Hepatocyte (in vitro differentiated cells): Measurements from ENCODE around the gene GPRASP3. TPM values are rescaled to one million over a fixed set of nuclear protein-coding genes. Genes with fewer than 3 reads are reported as not detected.
A peak's percentile ranks its signal among the peaks of the same experiment; 100 is the strongest.
"Not testable (repeated sequence)": the region's sequence is repeated elsewhere in the genome, so short reads cannot be mapped to it uniquely, and the experiment has no call there.

Source experiments
- DNase-seq: peaks from one replicate; pipeline ENCODE4 v3.0.0-alpha.2; 2016; ENCODE audit warnings: low spot score
- H2AFZ ChIP-seq: fragments of 200-600 bp; sonication (generic); 2 replicates; pipeline ENCODE4 v1.6.0; 2016; ENCODE audit warnings: antibody characterized with exemption, mild to moderate bottlenecking
- H3K27ac ChIP-seq: fragments of 200-600 bp; sonication (generic); 2 replicates; pipeline ENCODE4 v1.5.1; 2016; ENCODE audit warnings: mild to moderate bottlenecking
- H3K27me3 ChIP-seq: fragments of 200-600 bp; sonication (generic); 2 replicates; pipeline ENCODE4 v1.6.1; 2016
- H3K36me3 ChIP-seq: fragments of 200-600 bp; sonication (generic); replicated peaks from 2 replicates; pipeline ENCODE4 v1.5.1; 2016; ENCODE audit warnings: low read depth; ENCODE audit not compliant: insufficient read depth
- H3K4me1 ChIP-seq: fragments of 200-600 bp; sonication (generic); 2 replicates; pipeline ENCODE4 v1.5.1; 2016; ENCODE audit warnings: mild to moderate bottlenecking, moderate library complexity; ENCODE audit not compliant: insufficient read depth
- H3K4me2 ChIP-seq: fragments of 200-600 bp; sonication (generic); 2 replicates; pipeline ENCODE4 v1.6.0; 2016
- H3K4me3 ChIP-seq: fragments of 200-600 bp; sonication (generic); 2 replicates; pipeline ENCODE4 v1.5.1; 2016; ENCODE audit warnings: mild to moderate bottlenecking
- H3K79me2 ChIP-seq: fragments of 200-600 bp; sonication (generic); 2 replicates; pipeline ENCODE4 v1.6.0; 2017; ENCODE audit warnings: mild to moderate bottlenecking
- H3K9me2 ChIP-seq: fragments of 200-600 bp; sonication (generic); replicated peaks from 2 replicates; pipeline ENCODE4 v1.6.0; 2017; ENCODE audit warnings: mild to moderate bottlenecking; ENCODE audit not compliant: insufficient read depth
- H3K9me3 ChIP-seq: fragments of 200-600 bp; sonication (generic); 2 replicates; pipeline ENCODE4 v1.5.1; 2016; ENCODE audit warnings: low read depth, mild to moderate bottlenecking
- H4K20me1 ChIP-seq: fragments of 200-600 bp; sonication (generic); 2 replicates; pipeline ENCODE4 v1.6.0; 2016; ENCODE audit warnings: mild to moderate bottlenecking; ENCODE audit not compliant: insufficient read depth, poor library complexity, severe bottlenecking
- CTCF ChIP-seq: fragments of 200-600 bp; sonication (generic); IDR thresholded peaks from 2 replicates; pipeline ENCODE4 v1.5.1; 2016; ENCODE audit warnings: antibody characterized with exemption, mild to moderate bottlenecking; ENCODE audit not compliant: poor library complexity
- EZH2 ChIP-seq: fragments of 200-600 bp; sonication (generic); IDR thresholded peaks from 2 replicates; pipeline ENCODE4 v1.6.1; 2016; ENCODE audit warnings: antibody characterized with exemption, mild to moderate bottlenecking, borderline replicate concordance
- EZH2phosphoT487 ChIP-seq: fragments of 200-600 bp; sonication (generic); IDR thresholded peaks from one replicate; pipeline ENCODE4 v1.6.1; 2018; ENCODE audit warnings: antibody characterized with exemption, mild to moderate bottlenecking, low read depth, moderate library complexity; ENCODE audit not compliant: unreplicated experiment, severe bottlenecking
- WGBS: methylation state at CpG from one replicate; pipeline ENCODE4 v1.1.6; 2016; ENCODE audit warnings: low lambda C conversion rate; ENCODE audit errors: missing lambda C conversion rate; 5-methylcytosine and 5-hydroxymethylcytosine counted together
- polyA plus RNA-seq: library from polyadenylated mRNA; unstranded; fragments of >200 nt; fragmentation: Nextera tagmentation; extraction: Ambion mirVana; gene quantifications from 2 replicates; pipeline ENCODE4 v1.2.1, GENCODE V29; 2016
- total RNA-seq: library from RNA; depleted of rRNA; stranded (reverse); fragments of >200 nt; gene quantifications from 2 replicates; pipeline ENCODE4 v1.2.3, GENCODE V29; 2014

The GPRASP3 gene
- total RNA-seq (5.9 and 7.5 TPM in 2 replicates), polyA plus RNA-seq (1.8 and 3.0 TPM in 2 replicates)

GRCh38 chrX:102720237-102721168 lies at the start of gene GPRASP3:
TSS of gene GPRASP3 (plus strand) at chrX:102720743. CDS start at chrX:102748996, 28,253 bp downstream.
- Histone ChIP-seq H3K36me3 (no peaks in the 10 kb centered on the region), H3K27ac (peak within 1 kb of the TSS; percentile 64), H3K27me3 (no peaks in the 10 kb centered on the region), H4K20me1 (no peaks in the 10 kb centered on the region), H3K79me2 (no peaks in the 10 kb centered on the region), H2AFZ (peak within 1 kb of the TSS; percentile 60), H3K9me2 (no peaks in the 10 kb centered on the region), H3K4me2 (peak within 1 kb of the TSS; percentile 79), H3K4me1 (no peaks in the 10 kb centered on the region), H3K9me3 (no peaks in the 10 kb centered on the region), H3K4me3 (peak within 1 kb of the TSS; percentile 29)
- DNase-seq, result peak; percentile 75
- WGBS, result 63% methylated on average over 31 of the region's 31 CpGs
- TF ChIP-seq CTCF, result no peak
- TF ChIP-seq EZH2phosphoT487, result no peak
- TF ChIP-seq EZH2, result no peak

GRCh38 chrX:102672856-102673255 lies 47.7 kb upstream of the GPRASP3 start:
- Histone ChIP-seq H3K4me3 (no peak overlapping the region), H3K79me2 (peaks cover 9% of the 10 kb centered on the region), H3K27ac (no peak overlapping the region), H3K36me3 (no peaks in the 10 kb centered on the region), H3K27me3 (no peaks in the 10 kb centered on the region), H3K9me3 (no peaks in the 10 kb centered on the region), H3K4me2 (no peak overlapping the region), H4K20me1 (no peaks in the 10 kb centered on the region), H3K4me1 (no peaks in the 10 kb centered on the region), H3K9me2 (no peaks in the 10 kb centered on the region), H2AFZ (no peak overlapping the region)
- no peak for DNase-seq
- WGBS, result 33% methylated on average over 3 of the region's 3 CpGs
- TF ChIP-seq CTCF (no peak), EZH2phosphoT487 (no peak), EZH2 (no peak)

- H3K4me2 ChIP-seq, H3K27ac ChIP-seq, H3K36me3 ChIP-seq, DNase-seq, H3K4me1 ChIP-seq, H3K9me2 ChIP-seq, H2AFZ ChIP-seq, H3K27me3 ChIP-seq, H3K4me3 ChIP-seq, H3K9me3 ChIP-seq, H3K79me2 ChIP-seq, H4K20me1 ChIP-seq: not testable (repeated sequence)
- 43% methylated on average over 1 of the region's 1 CpG for WGBS
These were observed 43.1 kb upstream of the GPRASP3 start for GRCh38 chrX:102677479-102677878.

GRCh38 chrX:102684772-102685520 lies 35.6 kb upstream of the GPRASP3 start:
- Histone ChIP-seq H3K4me1 (no peaks in the 10 kb centered on the region), H3K4me2 (no peak overlapping the region), H4K20me1 (no peaks in the 10 kb centered on the region), H3K9me2 (no peaks in the 10 kb centered on the region), H3K9me3 (peaks cover 10% of the 10 kb centered on the region), H3K36me3 (no peaks in the 10 kb centered on the region), H3K27me3 (no peaks in the 10 kb centered on the region), H3K4me3 (no peak overlapping the region), H3K27ac (no peak overlapping the region), H2AFZ (no peak overlapping the region), H3K79me2 (no peaks in the 10 kb centered on the region)
- DNase-seq, result no peak
- TF ChIP-seq CTCF (no peak), EZH2 (no peak)
- 56% methylated on average over 2 of the region's 2 CpGs for WGBS
